Thyroid gland (tissue), 4 donors: Measurements from ENCODE around the gene ANTXRL. TPM values are rescaled to one million over a fixed set of nuclear protein-coding genes. Genes with fewer than 3 reads are reported as not detected.

Source experiments
- total RNA-seq, 4 donors: library from RNA; depleted of rRNA; stranded (reverse); fragments of >200 nt; gene quantifications; one replicate each; pipeline ENCODE4 v1.2.3, GENCODE V29; 2016

ANTXRL gene
- total RNA-seq, 4 donors from 2014 or later: not detected

Other genes starting within 250 kb of the ANTXRL start
- gene MSMB, start 240.7 kb upstream of the ANTXRL start, total RNA-seq: not detected
- gene ANXA8L1, start 88.8 kb downstream of the ANTXRL start, total RNA-seq: not detected
- not detected for gene NPY4R, start 179.0 kb downstream of the ANTXRL start, total RNA-seq